GM19193 (cell line): ENCODE measurements around the gene SNAPC2.

Experiments used
- POLR2A ChIP-seq: IDR thresholded peaks from 4 replicates; pipeline ENCODE4 v1.6.1; 2011; ENCODE audit not compliant: insufficient read depth, insufficient read length; ENCODE audit errors: extremely low read depth

Gene SNAPC2

DNA sequence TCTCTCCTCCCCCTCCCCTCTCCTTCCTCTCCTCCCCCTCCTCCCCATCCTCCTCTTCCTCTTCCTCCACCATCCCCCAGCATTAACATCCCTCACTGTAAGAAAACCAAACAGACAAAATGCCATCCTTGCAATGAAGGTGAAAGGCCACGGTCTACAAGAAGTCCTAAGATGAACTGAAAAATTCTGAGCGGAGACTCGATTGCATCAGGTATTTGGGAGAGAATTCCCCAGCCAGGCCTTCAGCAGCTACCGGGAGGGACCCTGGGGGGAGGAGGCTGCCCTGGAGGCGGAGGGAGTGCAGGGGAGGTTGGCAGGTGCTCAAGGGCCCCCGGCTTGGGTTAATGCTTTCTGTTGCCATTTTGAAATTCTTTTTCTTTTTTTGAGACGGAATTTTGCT is 33.4 kb downstream of the SNAPC2 start:
- no peak for TF ChIP-seq POLR2A

DNA sequence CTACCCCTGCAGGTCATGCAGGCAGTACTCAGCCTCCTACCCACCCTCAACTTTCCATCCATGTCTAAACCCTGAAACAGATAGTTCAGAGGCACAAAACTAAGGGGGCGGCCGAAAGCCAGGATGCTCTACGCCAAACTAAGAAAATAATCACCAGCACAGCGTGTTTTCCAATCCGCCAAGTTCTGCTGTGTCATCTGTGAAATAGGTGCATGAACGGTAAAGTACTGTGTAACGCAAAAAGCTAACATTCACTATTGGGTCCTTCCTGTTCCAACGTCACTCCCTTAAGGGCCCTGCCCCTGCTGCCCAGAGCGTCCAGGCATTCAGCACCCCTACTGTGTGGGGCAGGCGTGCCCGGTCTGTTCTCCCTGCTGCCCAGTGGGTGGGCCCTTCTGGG is 35.6 kb downstream of the SNAPC2 start:
- TF ChIP-seq POLR2A: no peak

DNA sequence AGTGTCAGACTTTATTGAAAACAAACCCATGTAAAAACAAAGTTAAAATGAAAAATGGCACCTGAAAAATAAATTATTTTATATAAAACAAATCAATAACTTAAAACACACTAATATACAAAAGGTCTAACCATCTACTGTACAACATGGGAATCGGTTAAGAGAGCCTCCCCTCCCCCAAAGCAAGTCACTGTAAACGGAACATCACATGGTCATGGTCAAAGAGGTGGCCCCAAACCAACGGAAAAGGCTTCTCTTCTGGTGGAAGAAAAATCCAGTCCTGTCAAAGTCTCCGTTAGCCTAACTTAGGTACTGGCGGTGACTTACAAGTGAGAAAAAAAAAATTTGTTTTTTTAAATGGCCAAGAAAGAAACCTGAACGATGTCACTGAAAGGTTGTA is 39.1 kb downstream of the SNAPC2 start:
- TF ChIP-seq POLR2A: no peak

DNA sequence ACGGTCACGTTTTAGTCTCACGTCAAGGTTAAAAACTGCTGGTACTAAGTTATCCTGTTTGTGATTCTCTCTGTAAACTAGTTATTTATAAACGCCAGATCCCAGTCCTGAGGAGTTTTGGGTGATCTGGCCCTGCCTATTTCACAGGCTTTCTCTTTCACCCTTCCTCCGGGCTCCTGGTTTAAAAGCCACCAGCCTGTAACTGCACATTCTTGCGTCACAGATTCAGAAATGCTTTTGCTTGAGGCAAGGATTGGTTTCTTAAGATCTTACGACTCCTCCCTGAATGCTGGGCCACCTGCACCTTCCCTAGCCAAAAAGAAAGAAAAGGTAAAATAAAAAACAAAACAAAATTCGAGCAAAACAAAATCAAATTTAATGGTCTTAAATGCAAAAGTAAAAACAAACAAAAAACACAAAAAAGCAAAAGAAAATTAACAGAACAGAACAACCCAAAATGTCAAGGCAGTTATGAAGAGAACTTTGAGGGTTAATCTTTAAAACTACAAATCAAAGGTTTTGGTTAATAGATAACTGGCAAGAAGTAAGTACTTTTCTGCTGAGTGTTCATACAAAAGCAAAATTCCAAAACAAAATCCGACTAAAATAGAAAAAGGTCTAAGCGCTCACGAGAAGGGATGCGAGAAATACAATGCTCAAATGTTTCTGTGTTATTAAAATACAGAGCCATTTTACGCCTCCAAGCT is 41.9 kb downstream of the SNAPC2 start:
- no peak for TF ChIP-seq POLR2A

DNA sequence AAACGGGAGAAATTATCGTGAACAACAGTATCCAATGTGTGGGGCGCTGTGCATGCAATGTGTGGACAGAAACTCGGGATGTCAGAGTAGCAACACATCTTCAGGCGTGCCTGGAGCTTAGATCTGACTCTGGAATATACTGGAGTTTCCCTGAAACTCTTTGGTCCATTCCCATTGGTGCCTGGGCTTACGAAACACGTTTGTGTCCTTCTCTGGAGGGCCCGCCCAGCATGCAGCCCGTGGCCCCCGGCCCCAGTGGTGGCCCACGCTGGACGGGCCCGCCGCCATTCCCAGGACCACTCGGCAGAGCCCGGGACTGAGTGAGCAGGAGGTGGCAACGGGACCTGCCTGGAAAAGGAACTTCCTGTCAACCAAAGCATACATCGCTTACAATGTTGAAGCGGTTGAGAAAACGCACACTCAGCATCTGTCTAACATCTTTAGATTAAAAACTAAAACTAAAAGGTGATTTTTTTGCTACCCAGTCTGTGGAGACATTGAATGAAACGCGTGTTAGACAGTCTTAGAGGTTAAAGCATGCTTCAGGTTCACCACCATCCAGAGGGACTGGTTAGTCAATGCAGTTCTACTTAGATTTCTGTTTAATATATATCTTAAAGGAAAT is 42.6 kb downstream of the SNAPC2 start:
- no peak for TF ChIP-seq POLR2A

DNA sequence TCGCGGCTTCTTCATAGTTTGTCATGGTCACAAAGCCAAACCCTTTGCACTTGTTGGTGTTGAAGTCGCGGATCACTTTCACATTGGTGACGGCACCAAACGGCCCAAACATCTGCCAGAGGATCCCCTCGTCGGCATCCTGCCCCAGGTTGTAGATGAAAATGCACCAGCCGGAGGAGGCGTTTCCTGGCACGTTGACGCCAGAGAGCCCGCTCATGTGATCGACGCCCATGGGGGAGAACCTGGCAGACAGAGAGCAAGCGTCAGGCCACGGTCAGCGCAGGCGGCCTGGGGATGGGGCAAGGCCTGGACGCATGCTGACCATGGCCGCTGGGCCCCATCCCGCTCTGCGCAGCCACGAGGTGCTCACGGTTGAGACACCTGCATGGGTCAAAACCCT is 43.4 kb downstream of the SNAPC2 start:
- TF ChIP-seq POLR2A: no peak

DNA sequence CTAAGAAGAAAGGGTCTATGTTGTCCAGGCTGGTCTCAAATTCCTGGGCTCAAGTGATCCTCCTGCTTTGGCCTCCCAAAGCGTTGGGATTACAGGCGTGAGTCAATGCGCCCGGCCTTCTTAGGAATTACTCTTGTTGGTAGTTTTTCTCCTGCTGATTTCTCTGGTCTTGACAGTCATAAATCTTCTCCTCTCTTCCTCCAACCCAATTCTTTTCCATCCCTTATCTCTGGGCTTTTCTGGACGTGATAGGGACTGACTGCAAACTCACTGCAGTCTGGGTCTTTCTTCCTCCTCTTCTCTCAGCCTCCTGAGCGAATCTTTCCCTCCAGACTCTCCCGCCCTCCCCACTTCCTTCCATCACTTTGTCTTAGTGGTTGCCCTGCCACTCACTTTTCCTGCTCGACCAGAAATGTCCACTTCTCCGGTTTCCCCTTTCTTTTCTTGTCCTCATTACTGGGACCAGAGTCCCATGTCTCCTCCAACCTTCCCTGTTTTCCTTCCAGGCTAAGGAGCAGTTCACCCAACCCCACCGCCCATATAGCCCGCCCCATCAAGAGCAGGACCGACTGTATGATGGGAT is 45.2 kb downstream of the SNAPC2 start:
- TF ChIP-seq POLR2A: no peak

DNA sequence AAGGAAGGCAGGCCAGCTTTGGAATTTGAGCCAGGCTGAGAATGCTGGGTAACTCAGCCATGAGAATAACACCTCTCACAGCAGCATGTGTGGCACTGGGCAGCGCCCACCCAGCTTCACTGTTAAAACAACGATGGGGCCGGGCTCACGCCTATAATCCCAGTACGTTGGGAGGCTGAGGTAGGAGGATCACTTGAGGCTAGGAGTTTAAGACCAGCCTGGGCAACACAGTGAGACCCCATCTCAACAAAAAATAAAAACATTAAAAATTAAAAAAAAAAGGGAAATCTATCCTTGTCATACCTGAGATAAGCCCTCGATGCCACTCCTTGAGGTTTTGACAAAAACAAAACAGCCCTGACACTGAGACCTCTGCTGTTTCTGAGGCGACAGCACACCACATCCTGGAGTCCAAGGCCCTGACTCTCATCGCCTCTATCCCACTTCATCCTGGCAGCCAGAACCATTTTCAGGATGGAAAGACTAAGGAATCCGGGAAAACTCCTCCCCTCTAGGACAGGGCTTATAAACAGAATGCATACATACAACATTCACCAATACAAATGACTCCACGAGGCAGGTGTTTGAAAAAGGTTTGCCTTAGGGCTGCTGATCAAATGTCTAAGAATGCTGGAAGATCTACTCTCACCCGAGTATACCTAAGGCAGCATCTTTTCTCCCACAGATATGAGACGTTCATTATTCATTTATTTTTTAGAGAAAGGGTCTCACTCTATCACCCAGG is 46.0 kb downstream of the SNAPC2 start:
- TF ChIP-seq POLR2A: no peak

DNA sequence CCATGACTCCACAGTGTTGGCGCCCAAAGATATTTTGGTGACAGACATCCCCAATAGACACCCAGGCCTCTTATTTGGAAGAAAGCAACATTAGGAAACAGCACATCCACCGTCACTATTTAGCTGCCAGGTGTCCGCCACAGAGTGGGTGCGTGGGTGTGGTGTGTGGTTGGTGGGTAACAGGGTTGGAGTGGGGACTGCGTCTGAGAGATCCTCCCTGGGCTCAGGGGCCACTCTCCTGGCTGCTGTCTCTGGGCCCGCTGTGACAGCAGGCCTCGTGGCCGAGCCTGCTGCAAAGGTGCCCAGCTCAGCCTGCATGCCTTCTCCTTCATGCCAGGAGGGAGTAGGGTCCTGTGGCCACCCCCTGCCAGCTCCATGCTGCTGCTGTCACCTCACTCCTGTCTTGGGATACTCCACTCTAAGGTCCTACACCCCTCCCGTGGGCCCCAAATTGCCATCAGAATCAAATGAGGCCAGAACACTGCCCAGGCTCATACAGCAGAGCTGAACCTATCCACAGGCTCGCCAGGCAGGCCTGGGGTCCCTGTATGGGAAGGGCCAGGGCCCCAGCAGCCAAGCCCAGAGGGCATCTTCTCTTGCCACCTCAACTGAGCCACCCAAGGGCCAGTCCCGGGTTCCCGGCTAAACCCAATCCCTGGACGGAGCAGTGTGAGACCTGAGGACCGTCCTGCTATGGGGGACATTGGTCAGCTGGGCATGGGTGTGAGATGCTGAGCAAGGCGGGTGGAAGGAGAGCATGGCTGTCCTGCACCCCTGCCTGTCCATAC is 48.1 kb downstream of the SNAPC2 start:
- TF ChIP-seq POLR2A: no peak

DNA sequence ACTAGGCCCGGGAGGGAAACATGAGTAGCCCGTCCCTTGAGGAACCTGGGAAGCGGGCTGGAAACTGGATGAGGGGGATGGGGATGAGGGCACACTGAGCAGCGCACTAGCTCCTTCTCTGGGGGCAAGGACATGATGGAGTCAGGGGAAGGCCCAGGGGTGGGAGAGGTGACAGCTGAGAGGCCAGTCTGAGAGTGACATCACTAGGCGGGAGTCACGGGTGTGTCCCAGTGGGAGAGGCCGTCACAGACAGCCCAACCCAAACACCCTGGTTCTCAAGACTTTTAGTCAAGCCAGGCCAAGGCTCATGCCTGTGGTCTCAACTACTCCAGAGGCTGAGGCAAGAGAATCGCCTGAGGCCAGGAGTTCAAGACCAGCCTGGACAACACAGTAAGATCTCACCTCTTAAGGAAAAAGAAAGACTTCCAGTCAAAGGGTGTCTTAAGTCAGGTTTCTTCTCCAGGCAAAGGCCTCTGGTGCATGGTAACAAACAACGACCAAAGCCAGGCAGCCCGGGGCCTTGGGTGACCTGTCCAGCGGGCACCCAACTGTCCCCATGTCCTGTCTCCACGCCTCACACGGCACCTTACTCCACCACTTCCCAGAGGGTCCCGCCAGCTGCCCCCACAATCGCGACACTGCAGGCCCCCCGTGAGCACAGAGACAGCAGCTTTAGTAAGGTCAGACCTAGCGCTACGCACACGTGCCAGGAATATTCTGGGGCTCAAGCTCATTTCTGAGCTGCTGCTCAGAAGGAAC is 48.8 kb downstream of the SNAPC2 start:
- TF ChIP-seq POLR2A: no peak

DNA sequence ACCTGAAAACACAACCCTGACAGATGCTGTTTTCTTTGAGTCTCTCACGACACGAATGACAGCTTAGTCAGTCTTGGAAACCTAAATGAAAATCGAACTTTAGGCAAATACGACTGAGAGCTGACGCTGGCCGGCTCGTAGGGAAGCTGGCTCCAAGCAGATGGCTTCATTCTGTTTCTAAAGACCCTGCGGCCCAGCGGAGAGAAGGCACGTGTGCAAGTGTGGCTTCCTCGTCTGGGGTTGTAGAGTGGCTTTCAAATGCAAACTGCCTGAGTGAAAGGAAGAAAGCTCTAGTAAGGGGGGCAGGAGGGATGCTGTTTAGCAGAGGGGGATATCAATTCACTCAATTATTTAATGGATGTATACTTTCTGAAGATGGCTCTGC is 49.4 kb downstream of the SNAPC2 start:
- TF ChIP-seq POLR2A: no peak

DNA sequence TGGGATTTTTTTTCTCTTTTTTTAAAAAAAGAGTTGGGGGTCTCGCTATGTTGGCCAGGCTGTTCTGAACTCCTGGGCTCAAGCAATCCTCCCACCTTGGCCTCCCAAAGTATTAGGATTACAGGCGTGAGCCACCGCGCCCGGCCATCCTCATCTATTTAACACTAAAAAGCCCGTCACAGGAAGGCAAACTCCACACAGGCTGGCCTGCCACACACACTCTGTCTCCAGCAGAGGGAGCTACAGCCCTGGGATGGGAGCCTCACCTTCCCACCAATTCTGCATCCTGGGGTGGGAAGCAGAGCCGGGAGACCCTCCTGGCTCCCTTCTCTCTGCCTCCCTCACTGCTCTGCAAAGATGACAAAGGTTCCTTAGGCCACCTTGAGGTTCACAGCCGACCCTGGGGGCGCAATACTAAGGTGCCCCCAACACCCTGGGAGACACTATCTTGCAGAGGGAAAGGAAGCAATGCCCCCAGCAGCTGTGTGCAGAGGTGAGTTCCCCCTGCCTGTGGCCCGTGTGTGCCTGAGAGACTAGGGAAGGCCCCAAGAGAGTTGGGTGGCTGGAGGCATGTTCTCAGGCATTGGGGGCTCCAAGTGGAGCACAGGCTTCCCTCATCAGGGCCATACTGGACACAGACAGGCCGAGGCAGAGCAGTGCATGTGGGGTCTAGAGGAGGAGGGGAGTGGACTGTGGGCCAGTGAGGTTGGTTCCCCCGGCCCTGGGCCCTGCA is 50.7 kb downstream of the SNAPC2 start:
- TF ChIP-seq POLR2A: no peak
